Esophagus muscularis mucosa (tissue), 4 donors: ENCODE data around the gene MCM3. TPM values are rescaled to one million over a fixed set of nuclear protein-coding genes. Genes with fewer than 3 reads are reported as not detected.

Experiments used
- DNase-seq: peaks from one replicate; pipeline ENCODE4 v3.0.0-alpha.2; 2017; ENCODE audit errors: extremely low spot score
- H3K27ac ChIP-seq, 4 donors: fragments of 200-600 bp; sonication (generic); replicated peaks in 1 of 4; 1 replicate in 3 of 4; 2 replicates in 1 of 4; pipeline ENCODE4 v1.5.1; 2016 to 2019; ENCODE audit warnings: mild to moderate bottlenecking in 1 of 4
- H3K27me3 ChIP-seq, 4 donors: fragments of 200-600 bp; sonication (generic); one replicate each; pipeline versions ENCODE4 v1.5.1 to v1.6.0; 2016 to 2019
- H3K36me3 ChIP-seq, 4 donors: fragments of 200-600 bp; sonication (generic); one replicate each; pipeline ENCODE4 v1.5.1; 2016 to 2019
- H3K4me1 ChIP-seq, 4 donors: fragments of 200-600 bp; sonication (generic); one replicate each; pipeline ENCODE4 v1.5.1; 2016 to 2019
- H3K4me3 ChIP-seq, 4 donors: fragments of 200-600 bp; sonication (generic); 1 replicate in 2 of 4; 2 replicates in 2 of 4; pipeline ENCODE4 v1.5.1; 2016 to 2019; ENCODE audit warnings: mild to moderate bottlenecking in 4 of 4, moderate library complexity in 1 of 4
- H3K9me3 ChIP-seq, 4 donors: fragments of 200-600 bp; sonication (generic); 1 replicate in 3 of 4; 2 replicates in 1 of 4; pipeline ENCODE4 v1.5.1; 2016 to 2019
- CTCF ChIP-seq, 3 experiments: fragments of 200-600 bp in 2 of 3; fragments of 450-650 bp in 1 of 3; sonication (generic) in 2 of 3; IDR thresholded peaks; one replicate each; pipeline ENCODE4 v1.5.1; 2017 to 2019; ENCODE audit warnings: antibody characterized with exemption in 3 of 3, mild to moderate bottlenecking in 2 of 3, moderate library complexity in 1 of 3
- EP300 ChIP-seq: sonication (generic); formaldehyde crosslinking; IDR thresholded peaks from one replicate; pipeline ENCODE4 v1.6.1; 2017; ENCODE audit warnings: antibody characterized with exemption
- POLR2A ChIP-seq: fragments of 450-650 bp; IDR thresholded peaks from one replicate; pipeline ENCODE4 v1.6.1; 2017; ENCODE audit warnings: antibody characterized with exemption, moderate library complexity, mild to moderate bottlenecking, low read depth
- POLR2AphosphoS5 ChIP-seq, 2 donors: sonication (generic); formaldehyde crosslinking; IDR thresholded peaks; one replicate each; pipeline ENCODE4 v1.6.1; 2017; ENCODE audit warnings: antibody characterized with exemption in 2 of 2
- WGBS: methylation state at CpG from one replicate; pipeline ENCODE4 v1.1.5; 2018; 5-methylcytosine and 5-hydroxymethylcytosine counted together
- intact Hi-C: fragments of 100-400 bp; cut with DNase I; formaldehyde crosslinking; loops from one replicate; pipeline ENCODE4 v1.15.1; 2023
- total RNA-seq, 4 donors: library from RNA; depleted of rRNA; stranded (reverse); fragments of >200 nt; gene quantifications; one replicate each; pipeline versions ENCODE4 v1.1.0 to v1.2.1, GENCODE V29; 2016

Gene MCM3
- total RNA-seq, 4 donors from 2014 or later, result 32.4 to 42.6 (median 41.1) TPM

- 76% methylated on average over 2 of the region's 2 CpGs for WGBS
- Histone ChIP-seq H3K36me3 (no peaks in the 10 kb centered on the region), H3K27me3 (no peaks in the 10 kb centered on the region), H3K4me1 (peaks cover 7 to 11% (median 10%) of the 10 kb centered on the region in 4 donors), H3K27ac (no peak overlapping the region), H3K4me3 (no peak overlapping the region), H3K9me3 (no peaks in the 10 kb centered on the region)
- intact Hi-C loops, result loop anchor here (10.0 kb wide), 2 partner anchors 76 to 286 kb away; partner anchors contain the start of genes PAQR8 and TRAM2
- TF ChIP-seq EP300 (no peak), POLR2AphosphoS5 (IDR thresholded peaks at IDR 0.05) (no peak), CTCF (IDR thresholded peaks at IDR 0.05) (no peak), POLR2A (no peak)
- no peak for DNase-seq
Measured at GRCh38 chr6:52288841-52289240, 4.3 kb upstream of the MCM3 start.

GRCh38 chr6:52288216-52288615, 3.7 kb upstream of the MCM3 start:
- peaks cover 13 to 17% (median 16%) of the 10 kb centered on the region in 4 donors for H3K4me1 ChIP-seq
- H3K36me3 ChIP-seq, result no peaks in the 10 kb centered on the region
- H3K27me3 ChIP-seq, result no peaks in the 10 kb centered on the region
- DNase-seq, result no peak
- no peaks in the 10 kb centered on the region for H3K9me3 ChIP-seq
- H3K27ac ChIP-seq, result no peak overlapping the region
- TF ChIP-seq CTCF (IDR thresholded peaks at IDR 0.05), result no peak
- 84% methylated on average over 7 of the region's 7 CpGs for WGBS
- intact Hi-C loops, result loop anchor here (10.0 kb wide), 2 partner anchors 77 to 287 kb away; partner anchors contain the start of genes PAQR8 and TRAM2
- H3K4me3 ChIP-seq, result no peak overlapping the region

GRCh38 chr6:52286798-52287432, 2.4 kb upstream of the MCM3 start:
- 23% methylated on average over 2 of the region's 2 CpGs for WGBS
- TF ChIP-seq EP300, result no peak
- TF ChIP-seq CTCF (IDR thresholded peaks at IDR 0.05), result peak; percentile 61 to 71 (median 62)
- Histone ChIP-seq H3K4me3 (no peak overlapping the region), H3K36me3 (peaks cover 1 to 11% (median 8%) of the 10 kb centered on the region in 4 donors), H3K9me3 (no peaks in the 10 kb centered on the region), H3K27me3 (no peaks in the 10 kb centered on the region), H3K4me1 (peaks cover 13 to 21% (median 17%) of the 10 kb centered on the region in 4 donors), H3K27ac (no peak overlapping the region)
- intact Hi-C loops, result loop anchor here (10.0 kb wide), 2 partner anchors 78 to 288 kb away; partner anchors contain the start of genes PAQR8 and TRAM2
- no peak for DNase-seq

GRCh38 chr6:52285177-52286068, 881 bp upstream of the MCM3 start:
- TF ChIP-seq POLR2A, result no peak
- peak in 2 of 3 experiments; percentile 2 to 30 for TF ChIP-seq CTCF (IDR thresholded peaks at IDR 0.05)
- Histone ChIP-seq H3K27me3 (no peaks in the 10 kb centered on the region), H3K4me1 (peaks cover 13 to 21% (median 17%) of the 10 kb centered on the region in 4 donors), H3K27ac (peak overlapping the region; percentile 38 to 66 (median 56)), H3K4me3 (peak overlapping the region; percentile 73 to 92 (median 83)), H3K9me3 (no peaks in the 10 kb centered on the region), H3K36me3 (peaks cover 16 to 26% (median 23%) of the 10 kb centered on the region in 4 donors)
- intact Hi-C loops, result loop anchor here (2.0 to 10.0 kb wide), 3 partner anchors 79 to 289 kb away; partner anchors contain the start of genes PAQR8 and TRAM2
- DNase-seq, result no peak
- WGBS, result 15% methylated on average over 12 of the region's 12 CpGs
